Measurements from ENCODE around the gene AHCTF1.

DNA sequence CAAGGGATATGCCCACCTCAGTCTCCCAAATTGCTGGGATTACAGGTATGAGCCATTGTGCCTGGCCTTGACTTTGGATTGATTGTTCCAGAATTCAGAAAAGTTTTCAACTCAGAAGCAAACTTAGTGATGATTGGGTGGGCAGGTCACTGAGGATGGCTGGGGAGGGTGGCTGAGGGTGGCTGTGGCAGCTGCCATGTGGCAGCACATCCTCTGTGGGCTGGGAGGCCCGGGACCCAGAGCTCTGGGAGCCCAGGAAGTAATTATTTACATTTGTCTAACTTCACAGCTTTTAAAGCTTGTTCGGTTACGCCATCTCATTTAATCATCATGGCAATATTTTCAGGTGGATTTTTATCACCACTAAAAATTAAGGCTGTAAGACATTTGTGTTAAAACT is 131.4 kb downstream of the AHCTF1 start:
- TF ChIP-seq, protein P1, sequence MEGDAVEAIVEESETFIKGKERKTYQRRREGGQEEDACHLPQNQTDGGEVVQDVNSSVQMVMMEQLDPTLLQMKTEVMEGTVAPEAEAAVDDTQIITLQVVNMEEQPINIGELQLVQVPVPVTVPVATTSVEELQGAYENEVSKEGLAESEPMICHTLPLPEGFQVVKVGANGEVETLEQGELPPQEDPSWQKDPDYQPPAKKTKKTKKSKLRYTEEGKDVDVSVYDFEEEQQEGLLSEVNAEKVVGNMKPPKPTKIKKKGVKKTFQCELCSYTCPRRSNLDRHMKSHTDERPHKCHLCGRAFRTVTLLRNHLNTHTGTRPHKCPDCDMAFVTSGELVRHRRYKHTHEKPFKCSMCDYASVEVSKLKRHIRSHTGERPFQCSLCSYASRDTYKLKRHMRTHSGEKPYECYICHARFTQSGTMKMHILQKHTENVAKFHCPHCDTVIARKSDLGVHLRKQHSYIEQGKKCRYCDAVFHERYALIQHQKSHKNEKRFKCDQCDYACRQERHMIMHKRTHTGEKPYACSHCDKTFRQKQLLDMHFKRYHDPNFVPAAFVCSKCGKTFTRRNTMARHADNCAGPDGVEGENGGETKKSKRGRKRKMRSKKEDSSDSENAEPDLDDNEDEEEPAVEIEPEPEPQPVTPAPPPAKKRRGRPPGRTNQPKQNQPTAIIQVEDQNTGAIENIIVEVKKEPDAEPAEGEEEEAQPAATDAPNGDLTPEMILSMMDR (IDR thresholded peaks at IDR 0.05), result no peak
- no peak for TF ChIP-seq POLR2A (IDR thresholded peaks at IDR 0.05)

Data from uterus (tissue), 2 donors.